Activated naive CD4-positive, alpha-beta T cell (primary cell): ENCODE data around the gene IGSF11.

Experiments used
- DNase-seq, 4 experiments: peaks; one replicate each; lab custom pipeline; 2025; lab: John Stamatoyannopoulos, UW

The IGSF11 gene

DNA sequence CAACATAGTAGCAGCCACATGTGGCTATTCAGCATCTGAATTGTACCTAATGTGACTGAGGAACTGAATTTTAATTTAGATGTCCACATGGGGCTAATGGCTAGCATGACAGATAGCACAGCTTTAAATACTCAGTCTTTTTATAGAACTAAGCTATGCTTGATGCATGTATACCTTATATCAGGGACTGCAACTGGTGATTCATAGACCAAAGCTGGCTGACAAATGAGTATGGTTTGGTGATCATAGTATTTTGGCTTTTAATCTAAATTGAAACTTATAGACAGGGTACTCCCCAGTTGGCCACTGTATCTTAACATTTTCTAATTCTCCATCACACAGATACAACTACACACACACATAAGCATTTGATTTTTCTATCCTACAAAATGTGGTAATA lies 83.6 kb downstream of the IGSF11 start:
- DNase-seq: no peak

DNA sequence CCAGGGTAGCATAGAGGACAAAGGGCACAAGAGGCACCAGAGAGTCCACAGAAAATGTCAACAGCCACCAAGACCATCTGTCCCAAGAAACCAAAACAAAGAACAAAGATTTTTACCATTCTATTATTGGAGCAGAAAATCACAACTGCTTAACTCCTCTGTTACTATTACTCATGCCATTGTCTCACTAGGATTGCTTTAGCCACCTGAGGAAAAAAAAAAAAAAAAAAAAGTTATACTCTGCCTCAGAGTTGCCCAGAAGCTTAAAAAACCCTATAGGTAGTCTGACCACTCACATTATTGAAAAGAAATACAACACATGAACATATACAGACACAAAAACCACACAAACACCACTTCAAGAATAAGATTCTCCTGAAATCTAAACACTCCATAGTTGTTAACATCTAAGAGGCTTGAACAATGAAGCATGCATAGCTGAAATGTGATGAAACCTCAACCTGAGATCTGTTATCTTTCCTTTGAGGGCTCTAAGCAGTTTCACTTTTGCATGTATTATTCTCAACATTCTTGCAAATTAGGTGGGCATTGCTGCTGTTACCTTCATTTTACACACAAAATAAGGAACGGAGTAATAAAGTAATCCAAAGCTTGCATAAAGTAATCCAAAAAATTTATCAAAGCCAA lies 85.4 kb downstream of the IGSF11 start:
- no peak for DNase-seq

DNA sequence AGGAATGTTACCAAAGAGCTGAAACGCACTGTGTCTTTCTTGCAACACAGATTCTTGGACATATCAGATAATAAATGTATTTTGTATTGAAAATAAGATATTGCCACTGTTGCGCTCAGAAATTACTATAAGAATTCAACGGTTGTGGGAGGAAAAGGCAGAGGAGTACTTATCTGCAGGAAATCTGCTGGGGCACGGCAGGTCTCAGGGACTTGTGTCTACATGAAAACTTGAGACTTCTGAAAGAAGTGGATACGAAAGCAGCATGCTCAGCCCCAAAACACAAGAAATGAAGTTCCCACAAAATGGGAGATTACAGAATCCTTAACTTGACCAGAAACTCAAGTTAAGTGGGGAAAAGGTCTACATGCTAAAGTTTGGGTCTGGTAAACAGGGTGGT lies 86.5 kb downstream of the IGSF11 start:
- no peak for DNase-seq

DNA sequence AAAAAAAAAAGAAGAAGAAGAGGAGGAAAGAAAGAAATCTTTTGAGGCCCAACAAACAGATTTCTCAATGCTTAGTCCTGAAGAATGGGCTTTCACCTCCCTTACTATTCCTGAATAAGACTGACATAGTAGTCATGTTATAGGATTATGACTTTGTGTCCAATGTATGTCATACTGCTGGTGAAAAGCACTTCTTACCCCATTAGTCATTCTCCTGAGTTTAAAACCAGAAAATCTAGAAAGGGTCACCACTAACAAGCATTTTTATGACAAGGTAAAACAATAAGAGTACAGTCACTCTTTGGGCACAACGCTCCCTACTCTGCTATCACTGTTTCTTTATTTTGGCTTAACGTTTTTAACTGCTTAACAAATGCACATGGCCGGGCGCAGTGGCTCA lies 88.2 kb downstream of the IGSF11 start:
- DNase-seq: no peak

DNA sequence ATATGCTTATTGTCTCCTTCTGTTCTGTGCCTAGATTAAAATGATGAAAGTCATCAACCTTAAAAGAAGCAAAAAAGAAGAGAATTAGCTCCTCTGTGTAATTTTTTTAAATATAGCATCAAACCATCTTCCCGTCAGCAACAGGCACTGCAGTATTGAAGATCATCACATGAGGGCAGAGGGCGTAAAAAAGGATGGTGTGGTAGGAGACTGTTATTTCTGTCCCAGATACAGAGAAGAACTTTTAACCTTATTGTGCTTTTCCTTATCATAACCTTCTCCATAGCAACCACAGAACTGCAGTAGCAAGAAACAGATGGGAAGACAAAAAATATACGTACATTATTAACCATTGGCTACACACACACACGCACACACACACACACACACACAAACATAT lies 88.8 kb downstream of the IGSF11 start:
- no peak for DNase-seq

DNA sequence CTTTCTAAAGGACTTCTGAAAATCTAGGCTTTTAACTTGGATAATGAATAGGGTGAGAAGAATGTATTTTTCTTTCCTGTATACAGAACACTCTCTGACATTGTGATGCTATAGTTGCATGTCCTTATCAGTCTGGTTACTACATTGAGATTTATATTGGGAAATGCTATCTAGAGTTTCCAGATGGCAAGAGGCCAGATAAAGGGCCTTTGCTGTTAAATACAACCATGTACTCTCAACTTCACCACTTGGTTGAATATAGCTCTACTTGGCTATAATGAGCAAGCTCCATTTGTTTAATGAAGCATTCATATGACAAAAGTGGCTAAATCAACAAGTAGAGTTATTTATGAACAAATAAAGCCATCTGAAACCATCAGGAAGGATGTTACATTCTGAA lies 91.0 kb downstream of the IGSF11 start:
- no peak for DNase-seq

DNA sequence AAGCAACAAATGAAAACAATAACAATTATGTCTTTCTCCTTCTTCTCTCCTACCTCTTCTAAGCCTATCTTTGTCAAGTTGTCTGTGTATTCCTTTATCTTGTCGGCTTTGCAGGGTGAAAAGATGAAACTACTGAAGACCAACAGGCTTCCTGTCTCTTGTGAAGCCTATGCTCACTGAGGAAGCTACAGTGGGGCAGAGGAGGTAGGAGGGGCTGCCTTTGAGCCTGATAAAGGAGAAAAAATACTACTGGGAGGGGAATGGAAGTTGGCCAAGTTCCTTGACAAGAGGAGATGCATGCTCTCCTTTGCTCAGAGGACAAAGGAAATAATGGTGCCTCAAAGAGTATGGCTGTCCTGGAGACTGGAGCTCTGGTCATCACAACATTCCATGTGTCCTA lies 92.0 kb downstream of the IGSF11 start:
- no peak for DNase-seq

DNA sequence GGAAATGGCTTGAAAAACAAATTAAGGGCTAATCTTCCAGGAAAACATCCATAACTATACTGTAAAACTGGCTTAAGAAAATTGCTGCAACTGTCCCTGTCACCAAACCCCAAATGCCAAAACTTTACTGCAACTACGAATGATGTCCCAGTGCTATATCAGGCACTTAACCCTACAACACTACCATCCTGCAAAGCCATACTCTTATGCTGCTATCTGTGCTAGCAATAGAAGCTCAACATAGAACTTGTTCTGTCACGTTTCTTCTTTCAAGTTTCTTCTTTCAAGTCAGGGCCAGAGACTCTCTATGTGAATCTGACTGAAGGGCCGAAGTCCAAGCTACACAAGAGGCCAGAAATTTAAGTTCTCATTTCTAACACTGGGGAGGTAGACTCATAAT lies 92.5 kb downstream of the IGSF11 start:
- DNase-seq: no peak

DNA sequence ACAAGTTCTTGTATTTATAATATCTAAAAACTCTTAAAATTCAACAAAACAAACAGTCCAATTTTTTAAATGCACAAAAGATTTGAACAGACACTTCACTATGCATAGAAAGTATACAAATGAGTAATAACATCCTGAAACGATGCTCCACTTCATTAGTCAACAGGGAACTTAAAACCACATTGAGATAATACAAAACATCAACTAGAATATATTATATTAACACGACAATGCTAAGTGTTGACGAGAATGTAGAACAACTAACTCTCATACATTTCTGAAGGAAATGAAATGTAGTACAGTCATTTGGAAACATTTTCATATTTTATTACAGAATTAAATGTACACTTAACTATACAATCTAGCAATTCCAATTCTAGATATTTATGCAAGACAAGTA lies 93.4 kb downstream of the IGSF11 start:
- DNase-seq: no peak

DNA sequence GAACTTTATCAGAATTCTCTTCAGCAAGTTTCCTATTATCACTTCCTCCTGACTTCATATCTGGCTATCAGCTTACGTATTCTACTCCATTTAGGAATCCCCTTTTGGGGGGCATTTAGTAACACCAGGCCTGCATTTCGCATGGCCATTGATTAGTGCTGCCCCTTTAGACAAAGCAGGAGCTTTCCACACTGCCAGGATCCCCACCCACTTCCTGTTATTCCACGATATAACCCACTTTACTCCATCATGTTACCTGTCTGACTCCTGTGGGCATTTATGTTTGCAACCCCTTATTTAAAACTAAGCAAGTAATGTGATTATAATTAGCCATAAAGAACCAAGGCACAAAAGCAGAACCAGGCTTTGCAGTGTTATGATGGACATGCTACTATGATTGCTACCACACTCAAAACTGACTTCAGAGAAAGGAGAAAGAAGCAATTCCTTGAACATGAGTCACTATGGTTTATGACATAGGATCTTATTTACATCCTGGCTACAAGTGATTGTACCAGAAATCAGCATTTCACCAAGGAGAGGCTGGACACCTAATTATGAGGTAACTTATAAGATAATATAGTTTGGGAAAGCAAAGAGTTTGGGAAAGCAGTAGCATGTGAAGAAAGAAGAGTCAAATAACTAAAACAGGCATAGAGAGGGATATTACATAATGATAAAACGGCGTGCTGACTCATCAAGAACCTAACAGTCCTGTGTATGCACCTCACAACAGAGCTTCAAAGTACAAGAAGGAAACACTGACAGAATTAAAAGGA lies 96.3 kb downstream of the IGSF11 start:
- DNase-seq: no peak

DNA sequence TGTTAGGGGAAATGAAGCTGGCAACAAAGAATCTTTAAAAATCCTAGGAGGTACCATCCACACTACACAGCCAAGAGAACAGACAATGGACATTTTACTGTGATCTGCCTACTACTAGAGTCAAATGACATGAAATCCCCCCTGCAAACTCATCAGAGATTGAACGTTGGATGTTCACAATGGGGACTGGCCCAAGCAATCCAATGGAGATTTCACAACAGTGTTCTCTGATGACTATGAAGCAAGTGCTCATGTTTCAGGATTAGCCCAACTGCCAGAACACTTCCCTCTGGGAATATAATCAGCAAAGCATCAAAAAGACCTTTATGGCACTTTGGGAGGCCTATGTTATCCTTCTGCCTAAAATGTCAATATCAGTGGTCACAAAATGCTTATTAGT lies 97.8 kb downstream of the IGSF11 start:
- DNase-seq: no peak

DNA sequence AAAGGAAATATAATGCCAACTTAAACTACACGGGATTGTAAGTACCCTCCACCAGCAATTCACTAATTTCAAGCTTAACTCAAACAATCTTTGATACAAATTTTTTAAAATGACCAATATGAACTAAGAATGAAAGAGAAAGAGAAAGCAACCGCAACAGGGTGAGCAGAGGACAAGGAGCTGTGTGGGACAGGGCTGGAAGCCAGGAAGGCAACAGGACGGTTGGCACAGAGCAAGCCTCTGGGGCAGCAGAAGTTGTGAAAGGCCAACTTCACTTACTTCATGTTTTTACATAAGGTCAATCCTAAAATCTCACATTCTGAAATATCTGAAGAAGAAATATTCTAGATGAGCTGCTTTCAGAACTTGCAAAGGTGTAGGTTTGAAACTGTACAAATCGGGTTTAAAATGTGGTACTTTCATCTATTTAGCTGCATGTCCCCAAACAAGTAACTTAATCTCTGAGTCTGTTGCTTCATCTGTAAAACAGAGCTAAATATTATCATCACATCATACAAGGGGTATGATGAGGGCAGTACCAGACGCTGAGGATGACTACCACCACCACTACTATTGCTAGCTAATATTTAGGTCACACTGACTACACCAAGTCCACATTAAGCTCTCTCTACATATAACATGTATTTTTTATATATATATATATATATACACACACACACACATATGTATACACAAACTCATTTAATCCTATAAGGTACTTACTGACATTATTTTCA lies 101.7 kb downstream of the IGSF11 start:
- no peak for DNase-seq

DNA sequence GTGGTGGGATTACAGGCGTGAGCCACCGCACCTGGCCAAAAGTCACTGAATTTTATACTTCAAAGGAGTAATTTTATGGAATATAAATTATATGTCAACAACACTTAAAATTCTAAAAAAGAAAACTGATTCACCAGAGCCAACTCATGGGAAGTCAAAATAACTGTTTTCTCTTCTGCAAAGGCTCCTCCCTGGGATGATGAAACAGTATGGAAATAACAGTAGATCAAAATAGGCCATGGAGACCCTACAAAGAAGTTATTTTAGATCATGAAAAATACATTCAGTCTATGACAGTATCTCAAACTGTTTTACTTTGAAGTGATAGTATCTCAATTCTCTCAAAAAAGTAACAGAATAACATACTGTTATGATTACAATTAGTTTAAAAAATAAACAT lies 102.7 kb downstream of the IGSF11 start:
- DNase-seq: no peak

DNA sequence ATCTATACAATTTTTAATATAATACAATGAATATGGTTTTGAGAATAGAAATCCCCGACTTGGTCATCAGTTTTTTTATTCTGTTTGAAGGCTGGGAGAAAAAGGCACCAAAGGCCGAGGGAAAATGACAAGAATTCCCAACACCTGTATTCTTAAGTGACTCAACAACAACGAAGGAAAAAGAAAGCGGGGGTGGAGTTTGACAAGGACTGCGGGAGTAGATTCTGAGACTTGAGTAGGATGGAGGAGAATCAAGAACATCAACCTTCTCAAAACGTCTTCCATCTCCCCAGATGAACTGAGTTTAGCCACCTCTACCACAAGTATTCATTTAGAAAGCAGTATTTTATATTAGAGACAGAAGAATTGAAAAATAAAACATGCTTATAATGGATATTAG lies 107.2 kb downstream of the IGSF11 start:
- no peak for DNase-seq

DNA sequence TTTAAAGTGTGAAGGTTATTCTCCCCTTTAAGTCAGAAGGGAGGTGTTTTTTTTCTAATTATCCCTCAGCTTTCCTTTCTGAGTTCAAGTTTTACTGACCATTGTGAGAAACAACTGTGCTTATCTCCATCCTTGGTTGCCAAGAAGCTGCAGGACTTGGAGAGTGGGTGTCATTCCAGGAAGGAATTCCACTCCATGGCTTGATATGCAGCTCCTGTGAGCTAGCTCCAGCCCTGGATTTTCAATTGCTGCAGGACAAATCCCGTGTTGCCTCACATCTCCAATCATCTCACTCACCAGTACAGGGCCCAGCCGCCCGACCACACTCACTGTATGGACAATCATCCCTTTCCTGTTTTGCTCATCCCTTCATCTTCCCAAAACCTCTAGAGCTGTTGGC lies 122.5 kb downstream of the IGSF11 start:
- DNase-seq: no peak

DNA sequence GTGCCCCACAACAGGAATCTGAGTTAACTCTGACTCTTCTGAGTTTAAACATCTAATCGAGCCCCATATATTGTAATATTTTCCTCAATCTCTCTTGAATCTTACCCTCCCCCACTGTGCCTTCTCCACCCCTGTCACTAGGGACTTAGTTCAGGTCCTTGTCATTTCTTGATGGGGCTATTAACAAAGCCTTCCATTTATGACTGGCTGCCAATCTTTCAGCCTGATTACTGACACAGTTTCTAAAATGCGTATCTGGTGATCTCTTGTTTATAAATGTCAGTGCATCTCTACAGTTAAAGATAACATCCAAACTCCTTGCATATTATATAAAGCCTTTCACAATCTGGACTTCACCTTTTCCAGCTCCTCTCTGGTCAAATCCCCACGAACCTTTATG lies 124.3 kb downstream of the IGSF11 start:
- DNase-seq: no peak

DNA sequence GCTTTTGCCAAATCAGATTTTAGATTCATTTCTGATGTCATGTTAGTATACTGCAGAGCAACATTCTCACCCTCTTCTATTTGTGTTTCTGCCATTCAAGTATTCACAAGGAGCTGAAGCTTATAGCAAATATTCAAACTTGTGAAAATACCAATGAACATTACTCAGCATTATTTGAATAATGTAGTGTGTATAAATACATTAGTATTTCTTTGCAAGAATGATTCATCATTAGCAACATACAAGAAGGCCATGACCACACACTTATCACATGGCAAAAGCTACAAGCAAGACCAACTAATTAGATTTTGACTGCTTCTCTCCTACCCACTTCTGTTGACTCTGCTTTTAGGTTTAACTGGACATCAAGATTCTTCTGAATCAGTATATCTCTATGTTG lies 124.9 kb downstream of the IGSF11 start:
- DNase-seq: no peak

DNA sequence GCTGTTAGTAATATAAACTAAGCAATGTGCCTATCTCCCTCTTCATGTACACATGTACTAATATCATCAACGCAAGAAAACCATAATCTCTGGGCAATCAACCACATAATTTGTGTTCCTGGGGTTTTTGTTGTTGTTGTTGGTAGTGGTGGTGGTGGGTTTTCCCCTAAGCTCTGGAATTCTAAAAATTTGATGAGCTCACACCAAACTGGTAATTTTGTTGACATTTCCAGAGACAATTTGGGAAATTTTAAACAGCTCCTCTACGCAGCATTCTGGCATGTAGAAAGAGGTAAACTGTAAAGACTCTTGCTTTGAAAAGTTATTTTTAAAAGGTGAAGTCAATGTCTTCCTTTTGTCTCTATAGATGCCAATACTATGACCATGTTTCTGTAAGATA lies 126.7 kb downstream of the IGSF11 start:
- DNase-seq: no peak

DNA sequence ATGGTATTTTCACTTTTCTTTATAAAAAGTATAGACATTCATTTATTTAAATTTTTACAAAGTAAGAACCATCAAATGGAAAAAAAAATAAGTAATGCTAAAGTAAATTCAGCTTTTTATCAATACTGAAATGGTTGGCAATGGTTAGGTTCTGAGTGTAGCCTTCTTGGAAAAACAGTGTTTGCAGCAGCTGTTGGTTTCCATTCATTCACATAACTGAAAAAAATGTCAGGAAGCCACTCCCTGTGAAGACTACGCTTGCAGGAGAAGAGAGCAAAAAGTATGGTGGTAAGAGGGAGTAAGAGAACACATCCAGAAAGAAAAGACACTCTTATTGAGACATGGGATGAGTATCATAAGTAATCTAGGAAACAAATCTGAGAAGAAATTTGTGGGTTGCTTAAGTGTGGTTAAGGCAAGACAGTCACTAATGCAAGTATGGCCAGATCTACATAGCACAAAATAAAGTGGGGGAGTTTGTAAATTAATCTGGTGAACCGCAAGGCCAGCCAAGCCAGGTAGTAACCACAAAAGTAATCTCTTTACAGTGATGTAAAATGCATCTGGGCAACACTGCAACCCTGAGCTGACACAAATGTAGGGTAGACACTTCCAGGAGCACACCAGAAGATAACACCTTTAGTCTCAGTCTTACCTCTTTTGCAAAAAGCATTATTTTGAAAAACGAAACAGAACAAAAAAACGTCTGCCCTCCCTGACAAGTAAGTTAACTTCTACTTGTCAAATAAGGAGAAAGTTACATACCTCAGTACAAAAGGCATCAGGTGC lies 133.7 kb downstream of the IGSF11 start:
- DNase-seq: no peak

DNA sequence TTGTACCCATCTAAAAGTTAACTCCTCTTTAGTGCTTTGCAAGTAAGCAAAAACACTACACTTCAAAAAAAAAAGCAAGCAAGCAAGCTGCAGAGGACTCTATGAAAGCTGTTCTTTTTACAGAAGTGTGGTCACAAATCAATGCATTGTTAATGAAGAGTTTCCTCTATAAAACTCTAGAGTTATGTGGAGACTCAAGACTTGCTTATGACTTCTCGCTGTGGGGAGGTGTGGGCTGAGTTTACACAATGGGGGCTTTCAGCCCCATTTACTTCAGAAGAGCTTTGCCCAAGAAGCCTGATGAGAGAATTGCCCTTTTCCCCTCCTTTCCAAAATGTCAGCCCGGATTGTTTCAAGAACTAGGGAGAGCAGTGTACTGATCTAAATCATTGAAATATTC lies 144.4 kb downstream of the IGSF11 start:
- DNase-seq: no peak

DNA sequence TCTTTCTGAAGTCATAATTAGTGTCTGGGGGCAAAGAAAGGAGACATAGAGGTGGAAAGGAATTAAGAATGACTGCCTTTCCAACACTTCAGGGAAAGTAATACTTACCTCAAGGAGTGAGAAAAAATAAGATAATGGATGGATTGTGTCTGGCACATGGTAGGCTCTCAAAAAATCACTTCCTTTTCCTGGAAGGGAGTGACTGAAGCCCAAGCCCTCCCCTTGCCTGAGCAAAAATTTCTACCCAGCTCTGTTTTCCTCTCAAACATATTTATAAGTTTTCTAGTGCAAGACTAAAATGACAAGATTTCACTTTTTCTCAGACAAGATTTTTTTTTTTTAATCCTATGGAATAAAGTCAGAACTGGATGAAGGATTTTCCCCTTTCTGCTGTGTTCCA lies 145.0 kb downstream of the IGSF11 start:
- no peak for DNase-seq

DNA sequence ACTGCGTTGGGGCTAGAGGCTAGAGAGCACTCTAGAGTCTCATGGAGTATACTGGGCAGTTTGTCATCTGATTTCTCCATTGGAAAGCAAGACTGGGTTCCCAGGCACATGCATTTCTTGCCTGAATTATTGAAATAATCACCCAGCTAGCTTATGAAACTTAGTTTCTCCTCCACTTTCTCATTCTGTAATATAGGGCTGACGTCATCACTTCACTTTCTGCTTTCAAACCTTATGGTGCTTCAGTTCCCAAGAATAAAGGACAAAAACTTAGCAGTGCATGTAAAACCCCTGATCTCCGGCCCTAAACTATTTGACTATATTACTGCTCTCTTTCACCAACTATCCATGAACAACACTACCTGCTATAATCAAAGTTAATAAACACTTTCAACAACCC lies 147.9 kb downstream of the IGSF11 start:
- DNase-seq: no peak
